ENCODE data around the gene MBOAT2. TPM values are rescaled to one million over a fixed set of nuclear protein-coding genes. Genes with fewer than 3 reads are reported as not detected.

MBOAT2 gene
- total RNA-seq, 1 donor from 2014 or later = 5.3 TPM

DNA sequence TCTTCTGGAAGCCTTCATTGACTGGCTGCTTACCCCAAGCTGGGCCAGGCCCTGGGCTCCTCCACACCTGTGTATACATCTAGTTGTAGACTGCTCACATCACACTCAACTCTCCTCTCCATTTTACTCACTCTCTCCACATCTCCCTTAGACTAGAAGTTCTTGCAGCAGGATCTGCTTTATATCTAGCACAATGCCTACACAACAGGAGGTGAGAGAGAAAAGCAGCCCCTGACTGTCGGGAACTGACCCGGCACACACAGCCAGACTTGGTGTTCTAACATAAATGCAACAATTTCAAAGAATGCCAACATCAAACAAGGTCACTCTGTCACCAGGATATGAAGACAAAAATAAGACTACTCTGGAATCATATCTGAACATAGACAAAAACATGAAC is 172.0 kb downstream of the MBOAT2 start:
- H3K27ac ChIP-seq (replicated peaks) = no peak overlapping the region
- no peak for DNase-seq
- H3K9me3 ChIP-seq (replicated peaks) = no peaks in the 10 kb centered on the region
- intact Hi-C loops (cut with micrococcal nuclease) = no loop called here
- H3K4me3 ChIP-seq = no peak overlapping the region
- peaks cover 87% of the 10 kb centered on the region for H3K4me1 ChIP-seq
- no peaks in the 10 kb centered on the region for H3K27me3 ChIP-seq (ENCODE audit: low read depth)
- TF ChIP-seq, protein P1, sequence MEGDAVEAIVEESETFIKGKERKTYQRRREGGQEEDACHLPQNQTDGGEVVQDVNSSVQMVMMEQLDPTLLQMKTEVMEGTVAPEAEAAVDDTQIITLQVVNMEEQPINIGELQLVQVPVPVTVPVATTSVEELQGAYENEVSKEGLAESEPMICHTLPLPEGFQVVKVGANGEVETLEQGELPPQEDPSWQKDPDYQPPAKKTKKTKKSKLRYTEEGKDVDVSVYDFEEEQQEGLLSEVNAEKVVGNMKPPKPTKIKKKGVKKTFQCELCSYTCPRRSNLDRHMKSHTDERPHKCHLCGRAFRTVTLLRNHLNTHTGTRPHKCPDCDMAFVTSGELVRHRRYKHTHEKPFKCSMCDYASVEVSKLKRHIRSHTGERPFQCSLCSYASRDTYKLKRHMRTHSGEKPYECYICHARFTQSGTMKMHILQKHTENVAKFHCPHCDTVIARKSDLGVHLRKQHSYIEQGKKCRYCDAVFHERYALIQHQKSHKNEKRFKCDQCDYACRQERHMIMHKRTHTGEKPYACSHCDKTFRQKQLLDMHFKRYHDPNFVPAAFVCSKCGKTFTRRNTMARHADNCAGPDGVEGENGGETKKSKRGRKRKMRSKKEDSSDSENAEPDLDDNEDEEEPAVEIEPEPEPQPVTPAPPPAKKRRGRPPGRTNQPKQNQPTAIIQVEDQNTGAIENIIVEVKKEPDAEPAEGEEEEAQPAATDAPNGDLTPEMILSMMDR (IDR thresholded peaks at IDR 0.05; ENCODE audit: borderline replicate concordance) = no peak
- peaks cover 2% of the 10 kb centered on the region for H3K36me3 ChIP-seq

DNA sequence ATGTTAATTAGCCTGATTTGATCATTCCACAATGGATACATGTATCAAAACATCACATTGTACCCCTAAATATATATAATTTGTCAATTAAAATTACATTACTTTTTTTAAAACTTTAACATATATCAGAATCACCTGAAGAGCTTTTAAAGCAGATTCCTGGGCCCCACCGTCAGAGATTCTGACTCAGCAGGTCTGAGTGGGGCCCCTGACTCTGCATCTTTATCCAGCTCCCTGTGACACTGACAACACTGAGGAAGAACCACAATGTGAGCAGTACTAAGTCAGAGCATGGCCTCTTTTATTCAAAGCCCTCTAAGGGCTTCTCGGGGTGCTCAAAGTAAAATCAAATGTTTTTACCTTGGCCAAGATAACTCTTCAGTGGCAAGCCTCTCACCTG is 175.8 kb downstream of the MBOAT2 start:
- Histone ChIP-seq H3K4me3 (no peak overlapping the region), H3K27me3 (ENCODE audit: low read depth) (no peaks in the 10 kb centered on the region), H3K36me3 (peaks cover 25% of the 10 kb centered on the region), H3K4me1 (peaks cover 53% of the 10 kb centered on the region), H3K27ac (replicated peaks) (no peak overlapping the region), H3K9me3 (replicated peaks) (no peaks in the 10 kb centered on the region)
- intact Hi-C loops (cut with micrococcal nuclease) = no loop called here
- no peak for DNase-seq
- TF ChIP-seq, protein P1 (IDR thresholded peaks at IDR 0.05; ENCODE audit: borderline replicate concordance) = no peak

DNA sequence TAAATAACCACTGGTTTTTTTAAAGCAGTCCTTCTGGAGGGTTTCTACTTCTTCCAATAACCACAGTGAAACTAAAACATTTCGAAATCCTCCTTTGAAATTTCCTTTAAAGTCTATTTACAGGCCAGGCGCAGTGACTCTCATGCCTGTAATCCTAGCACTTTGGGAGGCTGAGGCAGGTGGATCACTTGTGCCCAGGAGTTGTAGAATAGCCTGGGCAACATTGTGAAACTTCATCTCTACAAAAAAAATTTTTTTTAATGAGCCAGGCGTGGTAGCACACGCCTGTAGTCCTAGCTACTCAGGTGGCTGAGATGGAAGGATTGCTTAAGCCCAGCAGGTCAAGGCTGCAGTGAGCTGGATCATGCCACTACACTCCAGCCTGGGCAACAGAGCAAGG is 181.3 kb downstream of the MBOAT2 start:
- intact Hi-C loops (cut with micrococcal nuclease) = no loop called here
- peaks cover 37% of the 10 kb centered on the region for H3K36me3 ChIP-seq
- no peak overlapping the region for H3K4me3 ChIP-seq
- no peaks in the 10 kb centered on the region for H3K9me3 ChIP-seq (replicated peaks)
- no peaks in the 10 kb centered on the region for H3K27me3 ChIP-seq (ENCODE audit: low read depth)
- H3K4me1 ChIP-seq = peaks cover 40% of the 10 kb centered on the region
- TF ChIP-seq, protein P1 (IDR thresholded peaks at IDR 0.05; ENCODE audit: borderline replicate concordance) = no peak
- peak overlapping the region; percentile 70 for H3K27ac ChIP-seq (replicated peaks)
- DNase-seq = no peak

DNA sequence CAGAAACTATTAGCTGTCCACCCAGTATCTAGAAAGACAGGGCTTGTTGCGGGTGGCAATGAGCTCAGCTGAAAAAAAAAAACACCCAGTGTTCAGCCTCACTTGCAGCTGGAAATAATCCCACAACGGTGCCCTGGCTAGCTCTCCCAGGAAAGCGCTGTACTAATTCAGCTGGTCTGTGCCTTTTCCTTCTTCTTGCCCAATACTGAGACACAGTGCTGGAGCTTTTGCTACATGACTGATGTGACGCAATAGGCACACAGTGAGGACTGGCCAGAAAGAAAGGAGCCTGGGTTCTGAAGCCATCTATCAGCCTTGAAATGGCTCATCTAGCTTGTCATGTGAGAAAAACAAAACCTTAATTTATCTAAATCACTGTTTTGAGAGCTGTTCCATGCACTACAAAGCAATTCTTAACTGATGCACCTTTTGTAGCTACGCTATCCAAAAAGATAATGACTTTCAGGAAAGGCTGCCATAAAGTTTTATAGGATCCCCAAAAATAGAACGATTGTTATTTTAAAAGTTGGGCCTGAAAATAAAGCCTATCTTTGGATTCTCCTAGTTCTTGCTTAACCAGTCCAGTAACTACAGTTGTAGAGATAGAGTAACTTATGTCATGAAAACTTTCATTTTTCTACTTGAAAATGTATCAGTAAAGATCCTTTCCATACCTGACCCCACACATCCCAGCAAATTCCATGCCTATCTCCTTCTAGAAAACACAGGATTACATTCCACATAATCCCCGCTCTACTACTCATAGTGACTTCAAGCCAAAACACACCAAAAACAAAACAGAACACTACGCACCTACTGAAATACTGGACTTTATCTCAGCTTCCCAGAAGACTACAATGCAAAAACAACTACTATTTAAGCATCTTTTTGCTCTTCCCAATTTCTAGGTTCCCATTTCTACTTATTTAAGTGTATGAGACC is 181.9 kb downstream of the MBOAT2 start:
- no peaks in the 10 kb centered on the region for H3K27me3 ChIP-seq (ENCODE audit: low read depth)
- DNase-seq = peak; percentile 41
- peak overlapping the region; percentile 70 for H3K27ac ChIP-seq (replicated peaks)
- no peaks in the 10 kb centered on the region for H3K9me3 ChIP-seq (replicated peaks)
- H3K4me1 ChIP-seq = peaks cover 40% of the 10 kb centered on the region
- H3K36me3 ChIP-seq = peaks cover 42% of the 10 kb centered on the region
- intact Hi-C loops (cut with micrococcal nuclease) = no loop called here
- no peak overlapping the region for H3K4me3 ChIP-seq
- TF ChIP-seq, protein P1 (IDR thresholded peaks at IDR 0.05; ENCODE audit: borderline replicate concordance) = no peak

DNA sequence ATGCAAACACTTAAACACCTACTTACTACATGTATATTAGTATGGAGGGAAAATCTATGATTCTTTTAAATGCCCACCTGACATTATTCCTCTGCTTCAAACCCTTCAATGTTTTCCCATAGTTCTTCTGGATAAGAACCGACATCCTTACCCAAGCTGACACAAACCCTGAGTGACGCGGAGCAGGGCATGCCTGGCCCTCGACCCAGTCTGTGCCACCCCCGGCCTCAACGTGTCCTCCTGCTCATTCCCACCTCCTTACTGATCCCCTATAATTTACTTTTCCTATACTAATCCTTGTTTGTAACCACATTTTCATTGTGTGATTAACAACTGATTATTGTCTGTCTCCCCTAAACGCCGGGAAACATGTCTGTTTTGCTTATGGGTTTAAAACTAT is 183.5 kb downstream of the MBOAT2 start:
- DNase-seq = no peak
- H3K36me3 ChIP-seq = peaks cover 42% of the 10 kb centered on the region
- no peaks in the 10 kb centered on the region for H3K27me3 ChIP-seq (ENCODE audit: low read depth)
- peaks cover 40% of the 10 kb centered on the region for H3K4me1 ChIP-seq
- TF ChIP-seq, protein P1 (IDR thresholded peaks at IDR 0.05; ENCODE audit: borderline replicate concordance) = no peak
- H3K9me3 ChIP-seq (replicated peaks) = no peaks in the 10 kb centered on the region
- intact Hi-C loops (cut with micrococcal nuclease) = no loop called here
- H3K4me3 ChIP-seq = no peak overlapping the region
- peak overlapping the region; percentile 70 for H3K27ac ChIP-seq (replicated peaks)

Measured in left ventricle myocardium inferior (tissue), 1 donor.